OCI-LY3 (cell line): ENCODE measurements around the gene RUFY1.

Experiments
- H2AFZ ChIP-seq: fragments of 200-600, 300-600 bp; shearing (Covaris generic); 2 replicates; pipeline ENCODE4 v1.6.0; 2014; ENCODE audit warnings: antibody characterized with exemption, low read depth, low read length
- H3K27ac ChIP-seq: fragments of 200-600, 300-600 bp; sonication (generic); 2 replicates; pipeline ENCODE4 v1.5.1; 2014; ENCODE audit warnings: mild to moderate bottlenecking, low read length, moderate library complexity, mixed read lengths
- H3K27me3 ChIP-seq: fragments of 200-600, 300-600 bp; sonication (generic); 2 replicates; pipeline ENCODE4 v1.6.1; 2014; ENCODE audit warnings: low read depth, low read length, mixed read lengths
- H3K36me3 ChIP-seq: fragments of 200-600, 300-600 bp; sonication (generic); replicated peaks from 2 replicates; pipeline ENCODE3; 2014; ENCODE audit warnings: low read depth, low read length, mixed read lengths
- H3K4me1 ChIP-seq: fragments of 300-600, 200-600 bp; sonication (generic); 2 replicates; pipeline ENCODE4 v1.6.1; 2014; ENCODE audit warnings: low read length, mixed read lengths
- H3K4me2 ChIP-seq: fragments of 200-600, 300-600 bp; sonication (generic); 2 replicates; pipeline ENCODE4 v1.6.1; 2014; ENCODE audit warnings: low read length, mixed read lengths
- H3K4me3 ChIP-seq: fragments of 300-600, 200-600 bp; sonication (generic); 2 replicates; pipeline ENCODE4 v1.5.1; 2014; ENCODE audit warnings: antibody characterized with exemption, mild to moderate bottlenecking, low read length, moderate library complexity
- H3K79me2 ChIP-seq: fragments of 300-600, 200-600 bp; shearing (Covaris generic); 2 replicates; pipeline ENCODE4 v1.6.1; 2014; ENCODE audit warnings: mild to moderate bottlenecking, low read length, mixed read lengths
- H3K9ac ChIP-seq: fragments of 300-600, 200-600 bp; shearing (Covaris generic); 2 replicates; pipeline ENCODE4 v1.6.0; 2014; ENCODE audit warnings: mild to moderate bottlenecking, low read length, moderate library complexity
- H3K9me3 ChIP-seq: fragments of 200-600, 300-600 bp; shearing (Covaris generic); 2 replicates; pipeline ENCODE4 v1.6.1; 2014; ENCODE audit warnings: low read length, mixed read lengths; ENCODE audit not compliant: insufficient read depth
- H4K20me1 ChIP-seq: fragments of 200-600, 300-600 bp; sonication (generic); 2 replicates; pipeline ENCODE4 v1.6.1; 2016; ENCODE audit warnings: low read length, mixed read lengths; ENCODE audit not compliant: insufficient read depth
- CTCF ChIP-seq: fragments of 200-600, 300-600 bp; sonication (generic); IDR thresholded peaks from 2 replicates; pipeline ENCODE4 v1.5.1; 2014; ENCODE audit warnings: antibody characterized with exemption, low read length, low read depth
- EZH2phosphoT487 ChIP-seq: fragments of 200-600 bp; shearing (Covaris generic); IDR thresholded peaks from 2 replicates; pipeline ENCODE4 v1.6.1; 2018; ENCODE audit warnings: antibody characterized with exemption, mixed run types, low read depth

RUFY1 gene

GRCh38 chr5:179615203-179615602 is 64.8 kb downstream of the RUFY1 start:
- Histone ChIP-seq H3K9me3 (no peaks in the 10 kb centered on the region), H3K36me3 (peaks cover 84% of the 10 kb centered on the region), H3K9ac (no peak overlapping the region), H3K4me1 (peaks cover 2% of the 10 kb centered on the region), H4K20me1 (peaks cover 88% of the 10 kb centered on the region), H3K4me3 (no peak overlapping the region), H2AFZ (no peak overlapping the region), H3K4me2 (no peak overlapping the region), H3K79me2 (peaks cover 57% of the 10 kb centered on the region), H3K27ac (no peak overlapping the region), H3K27me3 (no peaks in the 10 kb centered on the region)
- TF ChIP-seq EZH2phosphoT487 (no peak), CTCF (no peak)

- H2AFZ ChIP-seq: no peak overlapping the region
- H4K20me1 ChIP-seq: peaks cover 91% of the 10 kb centered on the region
- H3K9ac ChIP-seq: no peak overlapping the region
- H3K4me3 ChIP-seq: no peak overlapping the region
- TF ChIP-seq EZH2phosphoT487 (no peak), CTCF (no peak)
- H3K4me2 ChIP-seq: no peak overlapping the region
- H3K36me3 ChIP-seq: peaks cover 90% of the 10 kb centered on the region
- H3K27me3 ChIP-seq: no peaks in the 10 kb centered on the region
- H3K4me1 ChIP-seq: peaks cover 11% of the 10 kb centered on the region
- H3K27ac ChIP-seq: no peak overlapping the region
- no peaks in the 10 kb centered on the region for H3K9me3 ChIP-seq
- H3K79me2 ChIP-seq: peaks cover 66% of the 10 kb centered on the region
Measured at GRCh38 chr5:179616002-179616594, 65.7 kb downstream of the RUFY1 start.

- peaks cover 94% of the 10 kb centered on the region for H4K20me1 ChIP-seq
- no peak overlapping the region for H3K4me3 ChIP-seq
- peaks cover 95% of the 10 kb centered on the region for H3K36me3 ChIP-seq
- TF ChIP-seq EZH2phosphoT487: no peak
- TF ChIP-seq CTCF: no peak
- H3K9ac ChIP-seq: no peak overlapping the region
- H3K4me1 ChIP-seq: peaks cover 22% of the 10 kb centered on the region
- H2AFZ ChIP-seq: no peak overlapping the region
- no peak overlapping the region for H3K27ac ChIP-seq
- no peak overlapping the region for H3K4me2 ChIP-seq
- no peaks in the 10 kb centered on the region for H3K27me3 ChIP-seq
- peaks cover 79% of the 10 kb centered on the region for H3K79me2 ChIP-seq
- H3K9me3 ChIP-seq: no peaks in the 10 kb centered on the region
Measured at GRCh38 chr5:179617930-179618329, 67.6 kb downstream of the RUFY1 start.

- Histone ChIP-seq H3K9ac (no peak overlapping the region), H3K9me3 (no peaks in the 10 kb centered on the region), H3K4me2 (no peak overlapping the region), H3K4me1 (peaks cover 22% of the 10 kb centered on the region), H3K4me3 (no peak overlapping the region), H3K27ac (no peak overlapping the region), H4K20me1 (peaks cover 84% of the 10 kb centered on the region), H3K27me3 (no peaks in the 10 kb centered on the region), H3K79me2 (peaks cover 81% of the 10 kb centered on the region), H3K36me3 (peaks cover 87% of the 10 kb centered on the region), H2AFZ (no peak overlapping the region)
- no peak for TF ChIP-seq CTCF
- TF ChIP-seq EZH2phosphoT487: no peak
Measured at GRCh38 chr5:179618923-179619554, 68.7 kb downstream of the RUFY1 start.
